ENCODE measurements around the gene FMN1.
"Not testable (repeated sequence)": the region's sequence is repeated elsewhere in the genome, so short reads cannot be mapped to it uniquely, and the experiment has no call there.

Gene FMN1

DNA sequence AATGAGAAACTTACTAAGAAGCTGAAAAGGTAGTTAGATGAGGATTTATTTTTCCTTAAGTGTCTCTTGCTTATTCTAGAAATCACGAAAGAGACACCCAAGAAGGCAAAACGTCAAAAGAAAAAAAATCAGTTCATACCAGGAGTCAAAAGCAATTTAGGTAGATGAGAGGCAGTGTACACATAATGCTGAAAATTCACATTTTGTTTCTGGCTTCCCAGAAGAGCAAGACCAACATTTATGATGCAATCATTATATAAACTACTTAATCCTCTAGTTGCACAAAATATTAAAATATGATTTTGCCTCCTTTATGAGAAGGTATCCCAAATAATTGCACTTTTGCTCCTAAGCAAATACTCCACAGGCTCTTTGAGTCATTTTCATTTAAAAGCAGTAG is 228.0 kb downstream of the FMN1 start:
- no peak for DNase-seq (ENCODE audit: low spot score)

DNA sequence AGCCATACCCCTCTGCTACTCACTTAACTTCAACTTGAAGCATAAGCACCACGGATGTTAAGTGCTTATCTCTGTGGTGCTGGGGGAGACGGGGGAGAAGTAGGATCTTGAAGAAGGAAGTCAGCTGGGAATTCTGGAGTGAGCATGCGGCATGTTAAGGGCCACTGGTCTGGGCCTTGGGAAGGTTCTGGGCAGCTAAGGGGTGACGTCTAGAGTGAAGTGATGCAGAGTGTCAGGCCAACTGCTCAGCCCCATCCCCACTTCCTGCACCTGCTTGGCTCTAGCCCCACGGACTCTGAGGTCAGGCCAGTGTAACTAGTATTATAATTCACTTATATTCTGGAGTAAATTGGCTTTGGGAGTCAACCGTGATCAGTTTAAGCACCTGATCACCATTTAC is 228.6 kb downstream of the FMN1 start:
- DNase-seq (ENCODE audit: low spot score): no peak

DNA sequence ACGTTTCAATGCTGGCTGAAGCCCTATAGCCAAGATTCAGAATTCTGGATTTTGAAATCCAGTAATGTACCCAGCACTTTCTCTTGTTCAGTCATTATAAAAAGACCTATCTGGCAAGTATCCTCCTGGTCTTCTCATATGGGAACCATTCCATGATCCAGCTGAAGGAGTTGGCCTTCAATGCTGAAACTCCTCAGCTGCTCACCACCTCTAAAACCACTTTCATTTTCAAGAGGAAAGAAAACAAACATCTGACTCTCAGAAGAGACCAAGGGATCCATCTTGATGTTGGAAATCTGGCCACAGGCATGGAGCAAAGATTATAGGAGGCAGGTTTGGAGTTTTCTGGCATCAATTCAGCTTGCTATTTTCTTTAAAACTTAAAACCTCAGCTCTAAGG is 235.4 kb downstream of the FMN1 start:
- no peak for DNase-seq (ENCODE audit: low spot score)

DNA sequence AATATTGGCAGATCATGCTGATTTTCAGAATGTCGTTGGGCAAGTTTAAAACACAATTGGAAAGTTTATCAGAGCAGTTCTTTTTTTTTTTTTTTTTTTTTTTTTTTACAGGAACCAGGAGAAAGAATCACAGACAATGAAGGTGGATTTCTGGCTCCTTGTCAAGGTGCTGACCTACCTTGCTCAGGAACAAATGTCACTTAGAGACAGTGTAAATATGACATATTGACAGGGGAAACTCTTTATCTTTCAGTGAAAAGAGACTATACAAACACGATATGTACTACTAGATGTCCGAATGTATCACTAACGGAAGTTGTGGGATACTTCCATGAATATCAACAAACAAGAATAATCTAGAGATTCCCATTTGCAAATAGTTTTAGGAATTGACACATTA is 237.3 kb downstream of the FMN1 start:
- no peak for DNase-seq (ENCODE audit: low spot score)

DNA sequence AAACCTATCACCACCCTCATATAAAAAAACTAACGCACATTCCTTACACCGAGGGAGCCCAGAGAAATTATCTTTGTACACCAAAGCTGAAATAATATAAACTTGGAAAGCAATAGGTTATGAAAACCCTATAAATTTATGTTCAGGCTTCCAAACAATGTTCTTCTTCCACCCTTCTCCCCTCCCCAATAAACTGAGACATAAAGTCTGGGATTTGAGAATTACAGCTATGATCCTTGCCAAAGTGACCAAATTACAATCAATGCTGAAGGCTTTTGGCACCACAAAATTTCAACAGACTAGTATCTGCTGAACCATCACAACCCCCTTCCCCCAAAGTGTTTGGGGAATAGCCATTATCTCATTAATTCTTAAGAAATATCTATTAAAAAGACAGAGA is 237.8 kb downstream of the FMN1 start:
- no peak for DNase-seq (ENCODE audit: low spot score)

DNA sequence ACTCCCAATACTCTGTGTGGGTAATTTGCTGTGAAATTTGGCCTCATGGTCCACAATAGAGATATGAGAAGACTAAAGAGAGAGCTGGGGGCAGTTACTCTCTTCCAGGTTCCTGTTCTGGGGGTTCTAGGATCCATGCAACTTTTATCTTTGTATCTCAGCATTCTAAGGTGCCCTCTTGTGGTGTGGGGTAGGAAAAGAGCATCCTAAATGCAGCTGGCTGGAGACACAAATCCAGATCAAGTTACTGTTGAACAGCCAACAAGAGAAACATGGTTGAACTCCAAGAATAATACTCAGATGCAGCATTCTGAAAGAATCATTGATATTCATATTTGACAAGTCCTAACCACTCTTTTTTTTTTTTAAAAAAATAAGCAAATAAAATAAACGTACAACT is 238.5 kb downstream of the FMN1 start:
- DNase-seq (ENCODE audit: low spot score): peak; percentile 47

DNA sequence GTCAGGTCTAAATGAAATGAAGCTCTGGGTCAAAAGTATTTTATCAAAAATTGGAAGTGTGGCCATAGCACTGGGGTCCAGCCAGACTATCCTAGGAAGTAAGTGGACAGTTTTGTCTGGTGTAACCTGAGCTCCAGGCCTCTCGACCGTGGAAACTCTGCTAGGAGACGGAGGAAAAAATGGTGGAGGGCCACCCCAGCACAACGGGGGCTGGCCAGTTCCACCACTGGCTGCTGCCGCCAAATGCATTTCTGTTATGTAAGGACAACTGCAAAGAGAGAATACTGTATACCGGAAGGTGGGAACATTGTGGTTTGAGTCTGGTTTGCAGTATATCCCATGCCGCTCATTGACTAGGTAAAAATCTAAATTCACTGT is 241.0 kb downstream of the FMN1 start:
- DNase-seq (ENCODE audit: low spot score): no peak

DNA sequence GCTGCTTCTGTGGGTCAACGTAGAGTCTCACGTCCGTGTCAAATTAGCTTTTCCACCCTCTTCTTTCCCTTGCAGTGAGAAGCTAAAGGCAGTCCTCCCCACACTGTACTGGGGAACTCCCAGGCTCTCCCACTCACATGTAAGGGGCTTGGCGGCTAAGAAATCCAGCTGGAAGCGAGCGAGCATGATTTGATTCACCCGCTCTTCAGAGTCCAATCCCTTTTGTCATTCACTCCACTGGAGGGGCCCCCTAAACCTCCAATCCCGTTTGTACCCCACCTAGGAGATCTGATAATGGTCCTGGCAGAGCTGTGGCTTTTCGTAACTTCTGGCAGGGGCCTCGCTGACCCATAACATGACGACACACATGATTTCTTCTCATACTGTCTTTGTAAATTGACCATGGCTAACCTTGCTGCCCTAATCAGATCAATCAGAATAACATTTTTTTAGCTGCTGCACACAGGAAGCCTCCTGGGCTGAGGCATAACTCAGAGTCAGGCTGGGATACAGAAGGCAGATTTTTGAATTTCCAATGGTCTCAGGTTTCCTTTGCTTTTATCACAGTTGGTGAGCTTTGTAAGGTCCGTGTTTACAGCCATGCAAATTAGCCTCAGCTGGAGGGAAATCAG is 241.5 kb downstream of the FMN1 start:
- no peak for DNase-seq (ENCODE audit: low spot score)

DNA sequence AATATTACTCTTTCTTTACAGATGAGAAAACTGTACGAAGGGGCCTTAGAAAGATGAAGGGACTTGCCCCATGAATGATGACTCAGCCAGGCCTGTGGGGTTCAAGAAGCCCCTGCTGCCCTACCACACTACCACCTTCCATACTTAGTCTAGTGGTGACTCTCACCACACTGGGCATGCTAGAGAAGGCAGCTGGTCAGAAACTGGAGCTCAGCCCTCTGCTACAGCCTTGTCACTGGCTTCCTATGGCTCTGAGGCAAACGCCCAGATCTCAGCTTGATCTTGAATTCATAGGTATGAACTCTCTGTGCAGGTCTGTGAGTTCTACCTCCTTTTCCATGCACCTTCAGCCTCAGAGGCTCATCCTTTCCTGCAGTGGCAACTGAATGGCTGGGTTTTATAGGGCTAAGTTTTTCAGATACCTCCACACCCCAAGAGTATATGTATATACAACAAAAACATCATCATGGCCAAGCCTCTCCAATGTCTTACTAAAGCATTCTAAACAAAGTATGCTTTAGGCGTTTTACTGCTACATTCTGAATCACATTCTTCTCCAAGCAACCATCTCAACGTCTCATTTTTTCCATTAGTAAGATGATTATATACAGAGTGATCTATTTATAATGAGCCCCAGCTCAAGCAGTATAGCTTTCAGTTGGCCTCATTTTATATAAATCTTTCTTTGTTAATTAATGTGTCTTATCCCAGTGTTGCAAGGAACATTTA is 242.6 kb downstream of the FMN1 start:
- no peak for DNase-seq (ENCODE audit: low spot score)

DNA sequence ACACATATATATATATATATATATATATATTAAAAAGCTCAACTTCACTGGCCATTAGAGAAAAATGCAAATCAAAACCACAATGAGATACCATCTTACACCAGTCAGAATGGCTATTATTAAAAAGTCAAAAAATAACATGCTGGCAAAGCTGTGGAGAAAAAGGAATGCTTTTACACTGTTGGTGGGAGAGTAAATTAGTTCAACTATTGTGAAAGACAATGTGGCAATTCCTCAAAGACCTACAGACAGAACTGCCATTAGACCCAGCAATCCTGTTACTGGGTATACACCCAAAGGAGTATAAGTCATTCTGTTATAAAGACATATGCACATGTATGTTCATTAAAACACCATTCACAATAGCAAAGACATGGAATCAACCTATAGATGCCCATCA is 244.5 kb downstream of the FMN1 start:
- not testable (repeated sequence) for DNase-seq (ENCODE audit: low spot score)

DNA sequence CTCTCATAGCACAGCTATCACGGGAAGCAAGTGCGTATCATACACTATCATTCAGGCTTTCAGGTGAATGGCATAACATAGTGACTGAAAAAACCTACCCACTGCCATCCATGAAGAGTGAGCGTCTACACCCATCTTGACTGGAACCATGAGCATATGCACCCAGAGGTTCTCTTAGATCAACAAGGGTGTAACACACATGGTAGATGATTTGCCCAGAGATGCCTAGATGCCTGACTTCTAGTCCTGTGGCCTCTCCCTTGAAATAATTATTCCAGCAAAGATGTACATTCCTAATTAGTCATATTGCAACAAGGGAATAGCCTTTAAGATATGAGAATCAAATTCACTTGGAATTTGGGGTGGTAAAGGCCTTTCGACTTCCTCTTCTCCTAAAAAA is 248.3 kb downstream of the FMN1 start:
- DNase-seq (ENCODE audit: low spot score): no peak

DNA sequence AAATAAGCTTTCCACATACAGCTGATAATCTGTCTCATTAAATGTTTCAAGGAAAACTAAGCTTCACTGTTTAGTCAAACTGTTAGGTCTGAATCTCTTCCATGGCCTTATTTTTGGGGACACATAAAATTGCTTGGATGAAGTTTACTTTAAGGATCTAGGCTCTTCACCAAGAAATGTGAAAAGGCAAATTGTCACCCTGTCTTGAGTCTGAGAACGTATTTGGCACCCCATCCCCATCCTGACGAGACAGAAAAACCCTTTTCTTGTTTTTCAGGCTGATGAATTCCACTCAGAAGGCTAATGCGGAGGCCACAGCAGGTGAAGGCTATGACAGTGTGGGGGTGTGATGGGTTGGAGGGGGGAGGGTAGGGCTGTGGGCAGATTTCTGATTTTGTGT is 250.1 kb downstream of the FMN1 start:
- no peak for DNase-seq (ENCODE audit: low spot score)

DNA sequence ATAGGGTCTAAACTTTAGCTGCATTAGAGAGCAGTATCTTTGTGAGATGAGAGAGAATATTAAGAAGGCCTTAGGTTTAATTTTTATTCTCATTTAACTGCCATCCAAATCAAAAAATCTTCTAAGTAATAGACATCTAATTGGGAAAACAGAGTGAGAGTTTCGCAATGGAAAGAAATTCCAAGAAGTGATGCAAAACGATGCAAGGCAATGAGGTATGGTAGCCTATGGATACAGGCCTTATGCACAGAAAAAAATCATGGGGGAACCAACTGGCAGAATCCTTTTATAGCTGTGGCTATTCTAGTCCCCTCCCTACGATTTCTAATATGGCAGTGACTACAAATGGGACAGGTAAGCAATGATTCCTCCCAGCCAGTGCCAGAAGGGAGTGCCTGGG is 250.8 kb downstream of the FMN1 start:
- DNase-seq (ENCODE audit: low spot score): no peak

DNA sequence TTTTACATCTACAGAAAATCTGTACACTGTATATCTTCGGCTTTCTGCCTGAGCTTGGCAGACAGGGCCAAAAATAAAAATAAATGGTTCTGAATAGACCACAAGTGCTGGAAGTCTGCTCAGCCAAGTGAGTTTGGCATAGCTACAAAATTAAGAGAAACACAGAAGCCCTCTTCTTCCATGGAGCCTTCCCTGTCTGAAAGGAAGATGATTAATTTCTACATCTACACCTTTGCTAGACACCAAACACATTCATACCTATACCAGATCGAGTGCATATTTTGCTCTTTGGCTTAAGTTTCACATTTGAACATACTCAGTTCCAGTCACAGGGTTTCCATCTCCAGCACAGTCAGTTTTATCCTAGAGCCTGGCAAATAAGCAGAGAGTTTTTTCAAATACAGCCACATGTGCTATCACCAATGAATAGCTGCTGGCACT is 252.1 kb downstream of the FMN1 start:
- DNase-seq (ENCODE audit: low spot score): no peak

DNA sequence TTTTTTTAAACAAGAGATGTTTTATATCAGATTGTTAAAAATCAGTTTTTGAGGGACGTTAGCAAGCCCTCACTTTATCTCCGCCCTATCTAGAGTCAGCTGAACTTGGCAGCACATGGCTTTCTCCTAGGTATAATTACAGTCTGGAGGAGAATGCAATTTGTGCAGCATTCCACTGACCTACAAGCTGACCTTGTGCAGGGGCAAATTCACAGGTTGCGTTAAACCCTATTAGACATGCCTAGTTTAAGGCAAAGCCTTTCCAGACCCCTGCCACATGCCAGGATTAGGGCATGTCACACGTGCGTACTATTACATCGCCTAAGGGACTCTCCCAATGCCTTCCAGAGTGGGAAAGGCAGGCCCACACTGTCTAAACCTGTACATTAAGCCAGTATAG is 252.7 kb downstream of the FMN1 start:
- DNase-seq (ENCODE audit: low spot score): no peak

DNA sequence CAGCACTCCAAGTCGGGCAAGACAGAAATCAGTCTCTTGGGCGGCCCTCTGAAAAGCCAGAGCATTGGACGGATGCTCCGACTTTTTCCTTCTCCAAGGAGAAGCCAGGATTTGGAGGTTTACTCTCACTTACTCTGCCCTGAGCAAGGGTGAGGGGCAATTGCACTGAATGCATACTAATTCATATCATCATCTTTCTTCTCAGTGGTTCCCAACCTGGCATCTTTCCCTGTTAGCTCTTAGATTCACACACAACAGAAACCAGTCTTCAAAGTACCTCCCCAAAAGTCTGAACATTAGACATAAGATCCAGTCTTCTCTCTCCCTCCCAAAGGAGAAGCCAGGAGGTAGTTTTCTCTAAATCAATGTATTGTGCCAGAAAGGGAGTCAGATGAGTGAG is 257.5 kb downstream of the FMN1 start:
- DNase-seq (ENCODE audit: low spot score): no peak

DNA sequence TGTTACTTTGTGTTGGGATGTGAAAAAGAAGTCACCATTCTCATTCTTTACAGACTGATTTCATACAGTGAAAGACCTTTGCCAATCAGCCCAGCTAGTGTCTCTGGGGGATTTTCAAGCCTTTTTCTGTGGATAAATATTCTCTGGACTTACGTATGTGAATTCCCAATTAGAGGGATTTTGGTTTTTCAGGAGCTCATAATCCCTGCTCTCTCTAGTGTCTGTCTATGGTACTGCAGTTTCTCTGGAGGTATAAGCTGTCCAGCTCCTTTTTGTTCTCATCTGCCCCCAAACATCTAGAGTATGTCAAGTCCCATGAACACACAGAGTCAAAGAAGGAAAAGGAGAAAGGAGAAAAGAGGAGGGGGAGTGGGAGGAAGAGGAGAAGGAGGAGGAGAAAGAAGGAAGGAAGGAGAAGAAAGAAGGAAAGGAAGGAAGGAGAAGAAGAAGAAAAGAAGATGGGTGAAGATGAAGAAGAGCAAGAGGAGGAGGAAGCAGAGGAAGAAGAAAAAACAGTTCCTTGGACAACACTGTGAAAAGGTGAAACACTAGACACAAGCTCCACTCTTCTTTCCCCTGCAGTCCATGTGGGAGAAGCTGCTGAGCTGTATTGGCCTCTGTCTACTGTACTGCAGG is 258.1 kb downstream of the FMN1 start:
- DNase-seq (ENCODE audit: low spot score): peak; percentile 47

DNA sequence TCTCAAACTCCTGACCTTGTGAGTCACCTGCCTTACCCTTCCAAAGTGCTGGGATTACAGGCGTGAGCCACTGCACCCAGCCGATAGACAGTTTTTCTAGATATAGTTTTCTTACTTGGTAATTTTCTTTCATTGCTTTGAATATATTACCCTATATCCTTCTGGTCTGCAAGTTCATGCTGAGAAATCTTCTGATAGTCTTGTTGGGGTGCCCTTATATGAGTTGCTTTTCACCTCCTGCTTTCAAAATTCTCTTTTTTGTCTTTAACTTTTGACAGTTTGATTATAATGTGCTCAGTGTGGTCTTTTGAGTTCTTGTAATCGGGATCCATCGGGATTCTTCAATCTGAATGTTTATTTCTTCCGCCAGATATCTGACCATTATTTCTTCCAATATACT is 259.4 kb downstream of the FMN1 start:
- no peak for DNase-seq (ENCODE audit: low spot score)

DNA sequence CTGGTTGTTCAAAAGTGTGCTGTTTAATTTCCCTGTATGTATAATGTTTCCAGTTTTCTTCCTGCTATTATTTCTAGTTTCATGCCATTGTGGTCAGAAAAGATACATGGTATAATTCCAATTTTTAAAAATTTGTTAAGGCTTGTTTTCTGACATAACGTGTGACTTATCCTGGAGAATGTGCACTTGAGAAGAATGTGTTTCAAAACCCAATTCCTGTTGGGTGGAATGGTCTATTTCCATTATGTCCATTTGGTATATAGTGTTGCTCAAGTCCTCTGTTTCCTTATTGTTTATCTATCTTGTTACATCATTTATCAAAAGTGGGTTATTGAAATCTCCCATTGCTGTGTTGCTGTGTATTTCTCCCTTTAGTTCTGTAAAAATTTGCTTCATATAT is 261.3 kb downstream of the FMN1 start:
- no peak for DNase-seq (ENCODE audit: low spot score)

DNA sequence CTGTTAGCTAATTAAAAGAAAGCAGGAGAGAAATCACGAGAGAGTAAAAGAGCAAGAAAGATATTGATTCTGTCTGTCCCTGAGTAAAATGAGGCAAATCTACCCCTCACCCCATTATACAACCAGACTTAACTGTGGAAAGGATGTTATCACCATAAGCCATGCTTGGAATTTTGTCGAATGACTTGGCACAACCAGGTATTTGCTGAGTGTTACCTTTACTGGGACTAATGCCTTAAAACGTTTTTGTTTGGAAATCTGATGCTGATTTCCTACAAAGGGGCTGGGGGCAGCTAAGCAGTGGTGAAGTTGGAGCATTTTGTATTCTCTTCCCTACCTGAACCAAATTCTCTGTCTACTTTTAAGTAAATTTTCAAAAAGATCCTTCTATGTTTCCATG is 265.6 kb downstream of the FMN1 start:
- DNase-seq (ENCODE audit: low spot score): no peak

DNA sequence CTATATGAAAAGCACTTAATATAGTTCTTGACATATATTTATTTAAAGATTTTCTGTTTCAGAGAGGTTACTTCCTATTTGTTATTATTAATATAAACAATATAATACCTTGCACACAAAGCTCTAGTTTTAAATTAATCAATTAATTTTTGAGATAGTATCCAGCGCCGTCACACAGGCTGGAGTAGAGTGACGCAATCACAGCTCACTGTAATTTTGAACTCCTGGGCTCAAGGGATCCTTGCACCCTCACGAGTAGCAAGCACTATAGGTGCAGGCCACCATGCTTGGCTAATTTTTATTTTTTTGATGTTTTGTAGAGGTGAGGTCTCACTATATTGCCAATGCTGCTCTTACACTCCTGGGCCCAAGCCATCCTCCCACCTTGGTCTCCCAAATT is 267.4 kb downstream of the FMN1 start:
- DNase-seq (ENCODE audit: low spot score): no peak

DNA sequence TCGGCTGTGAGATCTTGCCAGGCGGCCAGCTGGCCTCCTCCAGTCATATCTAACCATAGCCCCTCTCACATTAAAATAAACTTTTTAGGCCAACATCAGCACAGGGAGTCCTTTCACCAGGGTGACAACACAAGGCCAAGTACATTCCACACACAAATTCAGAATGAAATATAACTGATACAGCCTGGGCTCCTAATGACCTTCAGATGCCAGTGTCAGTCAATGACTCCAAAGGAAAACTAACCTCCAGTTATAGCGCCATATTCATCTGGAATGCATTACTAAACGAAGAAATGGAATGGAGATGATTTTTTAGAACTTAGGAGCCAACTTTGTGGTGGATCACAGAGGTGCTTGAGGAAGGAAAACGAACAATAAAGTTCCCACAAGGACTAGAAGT is 271.3 kb downstream of the FMN1 start:
- DNase-seq (ENCODE audit: low spot score): no peak

DNA sequence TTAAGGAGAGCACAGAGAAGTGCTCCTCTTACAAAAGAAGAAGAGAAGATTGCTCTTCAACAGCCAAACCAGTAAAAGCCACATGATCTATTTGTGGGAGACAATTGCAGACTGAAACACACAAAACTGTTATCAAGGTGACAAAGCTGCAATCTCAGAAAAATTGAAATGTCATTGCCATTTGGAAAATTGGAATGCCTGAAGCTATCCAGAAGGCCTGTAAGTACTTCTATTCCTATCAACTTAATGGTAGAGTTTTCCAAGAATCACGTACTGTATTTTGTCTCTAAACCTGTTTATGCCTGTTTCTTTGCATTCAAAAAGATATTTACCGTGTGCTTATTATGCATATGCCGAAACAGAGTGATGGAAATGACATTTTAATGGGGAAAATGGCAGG is 272.0 kb downstream of the FMN1 start:
- no peak for DNase-seq (ENCODE audit: low spot score)
